ENCODE data around the gene MATK.

Gene MATK

GRCh38 chr19:3803986-3804385 is 17.8 kb upstream of the MATK start:
- H3K4me3 ChIP-seq (ENCODE audit: low read depth, low read length) = no peak overlapping the region
- DNase-seq (ENCODE audit: low read depth) = no peak
- no peak for TF ChIP-seq CTCF (IDR thresholded peaks at IDR 0.05; ENCODE audit: low read depth, low read length, missing control alignments)
- in situ Hi-C loops (cut with HindIII; ENCODE audit: low sequenced_read_pairs) = no loop called here

- in situ Hi-C loops (cut with HindIII; ENCODE audit: low sequenced_read_pairs) = no loop called here
- no peak for TF ChIP-seq CTCF (IDR thresholded peaks at IDR 0.05; ENCODE audit: low read depth, low read length, missing control alignments)
- H3K4me3 ChIP-seq (ENCODE audit: low read depth, low read length) = no peak overlapping the region
- DNase-seq (ENCODE audit: low read depth) = no peak
These were observed 17.1 kb upstream of the MATK start for GRCh38 chr19:3803114-3803888.

- peak; percentile 28 for TF ChIP-seq CTCF (IDR thresholded peaks at IDR 0.05; ENCODE audit: low read depth, low read length, missing control alignments)
- no peak for DNase-seq (ENCODE audit: low read depth)
- H3K4me3 ChIP-seq (ENCODE audit: low read depth, low read length) = no peak overlapping the region
- in situ Hi-C loops (cut with HindIII; ENCODE audit: low sequenced_read_pairs) = no loop called here
These were observed 15.4 kb upstream of the MATK start for GRCh38 chr19:3801412-3802096.

DNA sequence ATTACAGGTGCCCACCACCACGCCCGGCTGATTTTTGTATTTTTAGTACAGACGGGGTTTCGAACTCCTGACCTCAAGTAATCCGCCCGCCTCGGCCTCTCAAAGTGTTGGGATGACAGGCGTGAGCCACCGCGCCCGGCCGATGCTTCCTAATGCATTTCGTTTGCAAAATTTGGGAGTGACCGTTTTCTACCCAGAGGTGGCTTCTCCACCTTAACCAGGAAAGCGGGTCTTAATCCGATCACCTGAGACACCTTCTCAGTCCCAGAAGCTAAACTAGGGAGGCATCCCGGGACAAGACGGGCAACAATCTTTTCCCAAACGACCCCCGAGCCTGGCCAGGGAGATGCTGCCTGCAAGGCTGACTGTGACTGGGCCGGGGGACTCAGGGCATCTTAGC is 14.8 kb upstream of the MATK start:
- H3K4me3 ChIP-seq (ENCODE audit: low read depth, low read length) = no peak overlapping the region

DNA sequence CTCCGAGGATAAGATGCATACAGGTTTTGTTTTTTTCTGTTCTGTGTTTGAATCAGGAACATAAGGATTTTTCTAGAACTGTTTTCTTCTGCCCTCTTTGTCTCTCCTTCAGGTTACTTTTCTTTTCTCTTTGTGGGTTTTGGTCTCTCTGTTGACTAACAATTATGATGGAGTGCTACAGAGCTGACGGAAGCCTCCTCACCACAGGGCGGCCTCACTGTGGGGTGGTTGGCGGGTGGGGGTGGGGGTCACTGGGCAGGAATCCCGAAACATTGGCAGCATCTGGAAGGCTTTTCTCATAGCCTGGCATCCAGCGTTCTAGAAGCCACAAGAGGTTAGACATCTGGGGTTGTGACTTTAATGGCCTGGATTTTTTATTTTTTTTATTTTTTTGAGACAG is 12.0 kb upstream of the MATK start:
- in situ Hi-C loops (cut with HindIII; ENCODE audit: low sequenced_read_pairs) = loop anchor here (5.0 kb wide), 2 partner anchors 34 to 79 kb away; no protein-coding TSS in a partner anchor
- no peak overlapping the region for H3K4me3 ChIP-seq (ENCODE audit: low read depth, low read length)
- no peak for TF ChIP-seq CTCF (IDR thresholded peaks at IDR 0.05; ENCODE audit: low read depth, low read length, missing control alignments)
- DNase-seq (ENCODE audit: low read depth) = no peak

More for the DNA sequence above, 14.8 kb upstream of the MATK start:
- TF ChIP-seq CTCF (IDR thresholded peaks at IDR 0.05; ENCODE audit: low read depth, low read length, missing control alignments) = no peak
- in situ Hi-C loops (cut with HindIII; ENCODE audit: low sequenced_read_pairs) = no loop called here
- DNase-seq (ENCODE audit: low read depth) = no peak

- no peak for DNase-seq (ENCODE audit: low read depth)
- in situ Hi-C loops (cut with HindIII; ENCODE audit: low sequenced_read_pairs) = loop anchor here (5.0 kb wide), 2 partner anchors 36 to 81 kb away; no protein-coding TSS in a partner anchor
- no peak overlapping the region for H3K4me3 ChIP-seq (ENCODE audit: low read depth, low read length)
- no peak for TF ChIP-seq CTCF (IDR thresholded peaks at IDR 0.05; ENCODE audit: low read depth, low read length, missing control alignments)
These were observed 10.2 kb upstream of the MATK start for GRCh38 chr19:3796358-3796757.

All from astrocyte of the cerebellum (primary cell).